A549 (cell line): ENCODE data around the gene SLC12A8. TPM values are rescaled to one million over a fixed set of nuclear protein-coding genes. Genes with fewer than 3 reads are reported as not detected.
A peak's percentile ranks its signal among the peaks of the same experiment; 100 is the strongest.

Source experiments
- ATAC-seq, 2 experiments: fragments of 200-7000 bp in 1 of 2; fragments of >200 bp in 1 of 2; cut with Nextera tagmentation in 1 of 2; cut with Tn5 transposase in 1 of 2; 3 replicates each; pipeline versions ENCODE4 v1.8.0 to v1.9.1; 2018 to 2020; ENCODE audit warnings: mild to moderate bottlenecking in 1 of 2, moderate library complexity in 1 of 2
- CTCF ChIA-PET: fragments of 300-600 bp; sonication (Branson Sonifier 250); formaldehyde crosslinking; extraction: SDS; loops from one replicate; lab custom pipeline; 2021; ENCODE audit warnings: antibody characterized with exemption, inconsistent platforms; lab: Yijun Ruan, JAX
- POLR2A ChIA-PET: fragments of 350-600 bp; formaldehyde crosslinking; extraction: SDS; loops from one replicate; lab custom pipeline; 2021; ENCODE audit warnings: antibody characterized with exemption, inconsistent platforms; lab: Yijun Ruan, JAX
- DNase-seq, 2 experiments: peaks; one replicate each; pipeline versions ENCODE4 v3.0.0 to v3.0.0-alpha.2; 2011 to 2016; ENCODE audit warnings: low read depth in 1 of 2, low spot score in 1 of 2
- FAIRE-seq: peaks from 2 replicates; lab custom pipeline; 2011; peaks lifted over from hg19 to GRCh38; lab: Jason Lieb, UNC
- H3K27ac ChIP-seq, 2 experiments: fragments of >200 bp; sonication (Bioruptor Twin); formaldehyde crosslinking; 3 replicates each; pipeline ENCODE4 v1.5.1; 2016 to 2017
- H3K4me1 ChIP-seq: fragments of >200 bp; sonication (Bioruptor Twin); formaldehyde crosslinking; 3 replicates; pipeline ENCODE4 v1.6.1; 2016
- H3K4me2 ChIP-seq: fragments of >200 bp; sonication (Bioruptor Twin); formaldehyde crosslinking; 3 replicates; pipeline ENCODE4 v1.6.1; 2016
- H3K4me3 ChIP-seq: fragments of >200 bp; sonication (Bioruptor Twin); formaldehyde crosslinking; 3 replicates; pipeline ENCODE4 v1.5.1; 2016
- H3K9me3 ChIP-seq: fragments of >200 bp; sonication (Bioruptor Twin); formaldehyde crosslinking; 3 replicates; pipeline ENCODE4 v1.6.1; 2016
- CBX8 ChIP-seq: fragments of 200-600 bp; sonication (generic); IDR thresholded peaks from 2 replicates; pipeline ENCODE4 v1.6.1; 2016
- ESRRA ChIP-seq: fragments of 150-350 bp; IDR thresholded peaks from 2 replicates; pipeline ENCODE4 v1.6.1; 2014; ENCODE audit warnings: mild to moderate bottlenecking, low read length, borderline replicate concordance
- FOSB ChIP-seq: fragments of 250-450 bp; sonication (Bioruptor Pico); IDR thresholded peaks from 2 replicates; pipeline ENCODE4 v1.5.0; 2020; ENCODE audit warnings: mild to moderate bottlenecking, moderate library complexity
- FOSL2 ChIP-seq, 2 experiments: fragments of 450-650 bp in 1 of 2; fragments of >200 bp in 1 of 2; sonication (Bioruptor Twin) in 1 of 2; formaldehyde crosslinking; IDR thresholded peaks; 2 replicates each; pipeline versions ENCODE4 v1.5.0 to v1.6.1; 2016 to 2020; ENCODE audit warnings: mild to moderate bottlenecking in 1 of 2, moderate library complexity in 1 of 2
- FOXS1 ChIP-seq: fragments of 250-450 bp; sonication (Bioruptor Pico); IDR thresholded peaks from 2 replicates; pipeline ENCODE4 v1.5.0; 2020; ENCODE audit warnings: mild to moderate bottlenecking, moderate library complexity
- HES2 ChIP-seq: fragments of >200 bp; sonication (Bioruptor Twin); formaldehyde crosslinking; IDR thresholded peaks from 2 replicates; pipeline ENCODE4 v1.6.1; 2016
- HEYL ChIP-seq: fragments of 250-450 bp; sonication (Bioruptor Pico); IDR thresholded peaks from 2 replicates; pipeline ENCODE4 v1.8.0; 2021; ENCODE audit warnings: mild to moderate bottlenecking, moderate library complexity
- HOXB5 ChIP-seq: fragments of 250-450 bp; sonication (Bioruptor Pico); IDR thresholded peaks from 2 replicates; pipeline ENCODE4 v1.5.0; 2020; ENCODE audit warnings: mild to moderate bottlenecking, moderate library complexity
- JUN ChIP-seq, 2 experiments: fragments of >200 bp; sonication (Bioruptor Twin); formaldehyde crosslinking; IDR thresholded peaks; 2 replicates in 1 of 2; 3 replicates in 1 of 2; pipeline ENCODE4 v1.6.1; 2016 to 2017
- JUNB ChIP-seq: fragments of >200 bp; sonication (Bioruptor Twin); formaldehyde crosslinking; IDR thresholded peaks from 2 replicates; pipeline ENCODE4 v1.6.1; 2016
- KDM5A ChIP-seq: fragments of 200-600 bp; sonication (generic); IDR thresholded peaks from 2 replicates; pipeline ENCODE4 v1.6.1; 2016; ENCODE audit warnings: antibody characterized with exemption, mild to moderate bottlenecking
- MAFK ChIP-seq: fragments of 450-650 bp; IDR thresholded peaks from 2 replicates; pipeline ENCODE4 v1.6.1; 2014; ENCODE audit not compliant: partially characterized antibody
- MAX ChIP-seq: IDR thresholded peaks from 2 replicates; pipeline ENCODE4 v1.6.1; 2012
- NFE2L2 ChIP-seq: fragments of 150-350 bp; conservative IDR thresholded peaks from 2 replicates; pipeline ENCODE4 v1.6.1; 2014; ENCODE audit warnings: low read length
- PHF8 ChIP-seq: fragments of 200-600 bp; sonication (generic); IDR thresholded peaks from 2 replicates; pipeline ENCODE4 v1.6.1; 2016; ENCODE audit warnings: low read depth, mild to moderate bottlenecking, antibody characterized with exemption, moderate library complexity, borderline replicate concordance
- RARB ChIP-seq: fragments of 250-450 bp; sonication (Bioruptor Pico); IDR thresholded peaks from 2 replicates; pipeline ENCODE4 v1.8.0; 2021; ENCODE audit warnings: mild to moderate bottlenecking, moderate library complexity
- TP53 ChIP-seq: fragments of 250-450 bp; sonication (Bioruptor Pico); IDR thresholded peaks from 2 replicates; pipeline ENCODE4 v1.5.0; 2021; ENCODE audit warnings: mild to moderate bottlenecking, moderate library complexity
- ZSCAN20 ChIP-seq: fragments of 250-450 bp; sonication (Bioruptor Pico); IDR thresholded peaks from 2 replicates; pipeline ENCODE4 v1.8.0; 2022; ENCODE audit warnings: mild to moderate bottlenecking, moderate library complexity
- WGBS: methylation state at CpG from one replicate; pipeline ENCODE4 v1.1.6; 2017; ENCODE audit errors: missing lambda C conversion rate; 5-methylcytosine and 5-hydroxymethylcytosine counted together
- polyA plus RNA-seq, 4 experiments: library from polyadenylated mRNA; depleted of rRNA in 3 of 4; stranded (reverse); fragments of >200 nt; fragmentation: RNase III in 1 of 4; extraction: RNeasy Plus Mini Kit Qiagen cat#74134 plus additional on column Dnase treatment in 1 of 4; gene quantifications; 2 replicates in 3 of 4; 3 replicates in 1 of 4; pipeline ENCODE4 v1.2.3, GENCODE V29; 2011 to 2017

Gene SLC12A8
- polyA plus RNA-seq, 2 of the 4 experiments (the other 2 are of a cell fraction), result 1.1 to 4.2 TPM

- 60% methylated on average over 3 of the region's 3 CpGs for WGBS
- Histone ChIP-seq H3K4me3 (no peak overlapping the region), H3K9me3 (no peaks in the 10 kb centered on the region), H3K4me1 (peaks cover 33% of the 10 kb centered on the region), H3K4me2 (peak overlapping the region; percentile 58), H3K27ac (peak overlapping the region; percentile 57 to 89)
- ChIA-PET CTCF (interaction anchor here (1.2 kb wide), 1 partner anchor 18 kb away, joined by 3 read pairs; no protein-coding TSS in a partner anchor), POLR2A (interaction anchor here (1.2 kb wide), 1 partner anchor 48 kb away, joined by 6 read pairs; no protein-coding TSS in a partner anchor)
- TF ChIP-seq FOSL2 (IDR thresholded peaks at IDR 0.05), result no peak
- TF ChIP-seq FOSL2 (CRISPR knock-in tag; IDR thresholded peaks at IDR 0.05), result no peak
- no peak for TF ChIP-seq RARB (CRISPR knock-in tag)
- TF ChIP-seq NFE2L2, result no peak
- TF ChIP-seq ZSCAN20 (CRISPR knock-in tag), result no peak
- no peak for TF ChIP-seq HOXB5
- no peak for TF ChIP-seq MAX
- no peak for TF ChIP-seq FOSB
- TF ChIP-seq ESRRA, result no peak
- TF ChIP-seq CBX8, result no peak
- ATAC-seq, result no peak; a peak in 1 of 6 replicates
- FAIRE-seq, result no peak
- no peak for DNase-seq
Observed at GRCh38 chr3:125110876-125111480, 101.6 kb downstream of the SLC12A8 start.

GRCh38 chr3:125110016-125110875 lies 102.3 kb downstream of the SLC12A8 start:
- TF ChIP-seq CBX8 (no peak), ZSCAN20 (CRISPR knock-in tag) (no peak), TP53 (CRISPR knock-in tag) (no peak), PHF8 (no peak), HEYL (CRISPR knock-in tag) (no peak), FOXS1 (no peak), HES2 (no peak), KDM5A (no peak), MAX (no peak), MAFK (no peak), JUNB (peak; percentile 48; the same call in 1 of the 2 replicates), FOSL2 (IDR thresholded peaks at IDR 0.05) (peak; percentile 67), FOSL2 (CRISPR knock-in tag; IDR thresholded peaks at IDR 0.05) (no peak)
- ChIA-PET POLR2A (interaction anchor here (1.2 kb wide), 1 partner anchor 47 kb away, joined by 6 read pairs; no protein-coding TSS in a partner anchor), CTCF (interaction anchor here (0.7 to 1.4 kb wide), 3 partner anchors 19 to 40 kb away, joined by 3 to 5 read pairs (median 3); no protein-coding TSS in a partner anchor)
- Histone ChIP-seq H3K9me3 (no peaks in the 10 kb centered on the region; the same call in 2 of the 3 replicates), H3K4me1 (peaks cover 33% of the 10 kb centered on the region), H3K4me2 (peak overlapping the region; percentile 58), H3K4me3 (no peak overlapping the region), H3K27ac (peak overlapping the region; percentile 81 to 89; a peak in 5 of 6 replicates)
- FAIRE-seq, result no peak
- DNase-seq, result peak in 1 of 2 experiments; percentile 30
- 73% methylated on average over 10 of the region's 10 CpGs for WGBS
- ATAC-seq, result peak; percentile 56 to 78; a peak in 5 of 6 replicates

- FAIRE-seq (no peak), ATAC-seq (no peak), DNase-seq (no peak)
- WGBS, result 85% methylated on average over 4 of the region's 4 CpGs
- Histone ChIP-seq H3K4me3 (no peak overlapping the region), H3K4me2 (0 out of 3 replicates have a peak overlapping the region, but pooled peaks have one; percentile 58), H3K4me1 (peaks cover 33% of the 10 kb centered on the region), H3K9me3 (no peaks in the 10 kb centered on the region; the same call in 1 of the 3 replicates), H3K27ac (peak overlapping the region; percentile 81 to 89; a peak in 5 of 6 replicates)
- POLR2A ChIA-PET, result no interaction called here
- CTCF ChIA-PET, result interaction anchor here (0.7 to 1.4 kb wide), 2 partner anchors 30 to 41 kb away, joined by 3 to 5 read pairs; no protein-coding TSS in a partner anchor
- TF ChIP-seq RARB (CRISPR knock-in tag), result no peak
- no peak for TF ChIP-seq HES2
- no peak for TF ChIP-seq JUN (IDR thresholded peaks at IDR 0.05)
- no peak for TF ChIP-seq CBX8
Observed at GRCh38 chr3:125109536-125109925, 103.0 kb downstream of the SLC12A8 start.
